Measurements from ENCODE around the gene EHD1. TPM values are rescaled to one million over a fixed set of nuclear protein-coding genes. Genes with fewer than 3 reads are reported as not detected.
A peak's percentile ranks its signal among the peaks of the same experiment; 100 is the strongest.

Gene EHD1
- total and polyA plus RNA-seq, 9 of the 15 experiments (the other 6 are each of a cell fraction or from before 2014, with no cell fraction given) = 0.46 to 65.0 (median 16.4) TPM

DNA sequence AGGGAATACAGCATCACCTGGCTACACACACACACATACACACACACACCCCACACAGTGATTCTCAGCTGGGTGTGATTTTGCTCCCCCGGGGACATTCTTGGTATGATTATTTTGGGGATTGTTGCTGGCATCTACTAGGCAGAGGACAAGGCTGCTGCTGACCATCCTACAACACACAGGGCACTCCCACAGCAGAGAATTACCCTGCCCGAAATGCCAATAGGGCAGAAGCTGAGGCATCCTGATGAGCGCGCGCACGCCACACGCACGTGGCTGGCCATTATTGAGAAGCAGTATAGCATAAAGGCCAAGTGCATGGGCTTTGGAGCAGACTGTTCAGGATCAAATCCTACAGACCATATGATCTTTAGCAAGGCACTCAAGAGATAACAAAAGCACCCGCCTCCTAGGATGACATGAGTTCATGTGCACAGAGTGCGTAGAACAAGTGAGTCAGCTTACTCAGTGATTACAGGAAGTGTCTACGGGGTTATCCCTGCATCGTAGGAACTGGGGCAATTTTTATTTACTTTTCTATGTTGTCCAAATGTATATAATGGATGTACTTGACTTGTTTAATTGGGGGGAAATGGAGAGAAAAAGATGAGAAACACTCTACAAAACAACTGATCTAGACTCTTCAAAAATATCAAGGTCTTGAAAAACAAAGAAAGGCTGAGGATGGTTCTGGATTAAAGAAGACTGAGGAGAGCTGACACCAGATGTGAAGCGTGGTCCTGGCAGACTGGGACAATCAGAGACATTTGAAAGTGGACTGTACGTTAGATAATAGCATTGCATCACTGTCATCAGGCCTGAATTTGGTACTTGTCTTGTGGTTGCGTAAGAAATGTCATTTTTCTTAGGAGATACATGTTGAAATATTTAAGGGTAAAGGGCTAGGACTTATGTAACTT is 7.2 kb upstream of the EHD1 start (continued):
- TF ChIP-seq, protein P1, sequence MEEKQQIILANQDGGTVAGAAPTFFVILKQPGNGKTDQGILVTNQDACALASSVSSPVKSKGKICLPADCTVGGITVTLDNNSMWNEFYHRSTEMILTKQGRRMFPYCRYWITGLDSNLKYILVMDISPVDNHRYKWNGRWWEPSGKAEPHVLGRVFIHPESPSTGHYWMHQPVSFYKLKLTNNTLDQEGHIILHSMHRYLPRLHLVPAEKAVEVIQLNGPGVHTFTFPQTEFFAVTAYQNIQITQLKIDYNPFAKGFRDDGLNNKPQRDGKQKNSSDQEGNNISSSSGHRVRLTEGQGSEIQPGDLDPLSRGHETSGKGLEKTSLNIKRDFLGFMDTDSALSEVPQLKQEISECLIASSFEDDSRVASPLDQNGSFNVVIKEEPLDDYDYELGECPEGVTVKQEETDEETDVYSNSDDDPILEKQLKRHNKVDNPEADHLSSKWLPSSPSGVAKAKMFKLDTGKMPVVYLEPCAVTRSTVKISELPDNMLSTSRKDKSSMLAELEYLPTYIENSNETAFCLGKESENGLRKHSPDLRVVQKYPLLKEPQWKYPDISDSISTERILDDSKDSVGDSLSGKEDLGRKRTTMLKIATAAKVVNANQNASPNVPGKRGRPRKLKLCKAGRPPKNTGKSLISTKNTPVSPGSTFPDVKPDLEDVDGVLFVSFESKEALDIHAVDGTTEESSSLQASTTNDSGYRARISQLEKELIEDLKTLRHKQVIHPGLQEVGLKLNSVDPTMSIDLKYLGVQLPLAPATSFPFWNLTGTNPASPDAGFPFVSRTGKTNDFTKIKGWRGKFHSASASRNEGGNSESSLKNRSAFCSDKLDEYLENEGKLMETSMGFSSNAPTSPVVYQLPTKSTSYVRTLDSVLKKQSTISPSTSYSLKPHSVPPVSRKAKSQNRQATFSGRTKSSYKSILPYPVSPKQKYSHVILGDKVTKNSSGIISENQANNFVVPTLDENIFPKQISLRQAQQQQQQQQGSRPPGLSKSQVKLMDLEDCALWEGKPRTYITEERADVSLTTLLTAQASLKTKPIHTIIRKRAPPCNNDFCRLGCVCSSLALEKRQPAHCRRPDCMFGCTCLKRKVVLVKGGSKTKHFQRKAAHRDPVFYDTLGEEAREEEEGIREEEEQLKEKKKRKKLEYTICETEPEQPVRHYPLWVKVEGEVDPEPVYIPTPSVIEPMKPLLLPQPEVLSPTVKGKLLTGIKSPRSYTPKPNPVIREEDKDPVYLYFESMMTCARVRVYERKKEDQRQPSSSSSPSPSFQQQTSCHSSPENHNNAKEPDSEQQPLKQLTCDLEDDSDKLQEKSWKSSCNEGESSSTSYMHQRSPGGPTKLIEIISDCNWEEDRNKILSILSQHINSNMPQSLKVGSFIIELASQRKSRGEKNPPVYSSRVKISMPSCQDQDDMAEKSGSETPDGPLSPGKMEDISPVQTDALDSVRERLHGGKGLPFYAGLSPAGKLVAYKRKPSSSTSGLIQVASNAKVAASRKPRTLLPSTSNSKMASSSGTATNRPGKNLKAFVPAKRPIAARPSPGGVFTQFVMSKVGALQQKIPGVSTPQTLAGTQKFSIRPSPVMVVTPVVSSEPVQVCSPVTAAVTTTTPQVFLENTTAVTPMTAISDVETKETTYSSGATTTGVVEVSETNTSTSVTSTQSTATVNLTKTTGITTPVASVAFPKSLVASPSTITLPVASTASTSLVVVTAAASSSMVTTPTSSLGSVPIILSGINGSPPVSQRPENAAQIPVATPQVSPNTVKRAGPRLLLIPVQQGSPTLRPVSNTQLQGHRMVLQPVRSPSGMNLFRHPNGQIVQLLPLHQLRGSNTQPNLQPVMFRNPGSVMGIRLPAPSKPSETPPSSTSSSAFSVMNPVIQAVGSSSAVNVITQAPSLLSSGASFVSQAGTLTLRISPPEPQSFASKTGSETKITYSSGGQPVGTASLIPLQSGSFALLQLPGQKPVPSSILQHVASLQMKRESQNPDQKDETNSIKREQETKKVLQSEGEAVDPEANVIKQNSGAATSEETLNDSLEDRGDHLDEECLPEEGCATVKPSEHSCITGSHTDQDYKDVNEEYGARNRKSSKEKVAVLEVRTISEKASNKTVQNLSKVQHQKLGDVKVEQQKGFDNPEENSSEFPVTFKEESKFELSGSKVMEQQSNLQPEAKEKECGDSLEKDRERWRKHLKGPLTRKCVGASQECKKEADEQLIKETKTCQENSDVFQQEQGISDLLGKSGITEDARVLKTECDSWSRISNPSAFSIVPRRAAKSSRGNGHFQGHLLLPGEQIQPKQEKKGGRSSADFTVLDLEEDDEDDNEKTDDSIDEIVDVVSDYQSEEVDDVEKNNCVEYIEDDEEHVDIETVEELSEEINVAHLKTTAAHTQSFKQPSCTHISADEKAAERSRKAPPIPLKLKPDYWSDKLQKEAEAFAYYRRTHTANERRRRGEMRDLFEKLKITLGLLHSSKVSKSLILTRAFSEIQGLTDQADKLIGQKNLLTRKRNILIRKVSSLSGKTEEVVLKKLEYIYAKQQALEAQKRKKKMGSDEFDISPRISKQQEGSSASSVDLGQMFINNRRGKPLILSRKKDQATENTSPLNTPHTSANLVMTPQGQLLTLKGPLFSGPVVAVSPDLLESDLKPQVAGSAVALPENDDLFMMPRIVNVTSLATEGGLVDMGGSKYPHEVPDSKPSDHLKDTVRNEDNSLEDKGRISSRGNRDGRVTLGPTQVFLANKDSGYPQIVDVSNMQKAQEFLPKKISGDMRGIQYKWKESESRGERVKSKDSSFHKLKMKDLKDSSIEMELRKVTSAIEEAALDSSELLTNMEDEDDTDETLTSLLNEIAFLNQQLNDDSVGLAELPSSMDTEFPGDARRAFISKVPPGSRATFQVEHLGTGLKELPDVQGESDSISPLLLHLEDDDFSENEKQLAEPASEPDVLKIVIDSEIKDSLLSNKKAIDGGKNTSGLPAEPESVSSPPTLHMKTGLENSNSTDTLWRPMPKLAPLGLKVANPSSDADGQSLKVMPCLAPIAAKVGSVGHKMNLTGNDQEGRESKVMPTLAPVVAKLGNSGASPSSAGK (IDR thresholded peaks at IDR 0.05) = peak; percentile 98
- TF ChIP-seq MYC (IDR thresholded peaks at IDR 0.05; ENCODE audit: low read depth, low read length) (peak; percentile 92), MYC (CRISPR knock-in tag; IDR thresholded peaks at IDR 0.05; ENCODE audit: borderline replicate concordance, low read depth) (peak; percentile 53; the same call in 1 of the 2 replicates), MTA1 (IDR thresholded peaks at IDR 0.05; ENCODE audit: borderline replicate concordance) (peak; percentile 48; the same call in 1 of the 2 replicates), KDM1A (IDR thresholded peaks at IDR 0.05) (peak; percentile 93 to 94), RFX1 (IDR thresholded peaks at IDR 0.05) (no peak), PML (IDR thresholded peaks at IDR 0.05; ENCODE audit: low read length) (peak; percentile 58), ZNF584 (CRISPR knock-in tag; IDR thresholded peaks at IDR 0.05; ENCODE audit: low read depth) (peak; percentile 71; the same call in 1 of the 2 replicates), POLR2AphosphoS5 (IDR thresholded peaks at IDR 0.05; ENCODE audit: control insufficient read depth, insufficient read depth, low read depth, low read length) (peak; percentile 68; the same call in 1 of the 2 replicates), NFRKB (IDR thresholded peaks at IDR 0.05; ENCODE audit: low read depth) (peak; percentile 89), SOX6 (IDR thresholded peaks at IDR 0.05) (peak; percentile 78)
- TF ChIP-seq, protein P2, sequence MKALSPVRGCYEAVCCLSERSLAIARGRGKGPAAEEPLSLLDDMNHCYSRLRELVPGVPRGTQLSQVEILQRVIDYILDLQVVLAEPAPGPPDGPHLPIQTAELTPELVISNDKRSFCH (CRISPR knock-in tag; IDR thresholded peaks at IDR 0.05) = no peak
- TF ChIP-seq, protein P2 (tag; IDR thresholded peaks at IDR 0.05) = 0 out of 2 replicates have a peak, but pooled peaks have one; percentile 13

Measured in K562 (cell line).